Hippocampal formation (tissue), 2 donors: ENCODE data around the gene NANP.
"Not testable (repeated sequence)": the region's sequence is repeated elsewhere in the genome, so short reads cannot be mapped to it uniquely, and the experiment has no call there.

Experiments
- DNase-seq, 2 donors: peaks; one replicate each; lab custom pipeline; 2025; lab: John Stamatoyannopoulos, UW

Gene NANP

GRCh38 chr20:25606094-25606695 lies 17.6 kb downstream of the NANP start:
- no peak for DNase-seq

- DNase-seq: no peak
Observed at GRCh38 chr20:25605148-25605547, 18.7 kb downstream of the NANP start.

GRCh38 chr20:25604611-25605010 lies 19.2 kb downstream of the NANP start:
- no peak for DNase-seq

GRCh38 chr20:25602914-25603309 lies 20.9 kb downstream of the NANP start:
- DNase-seq: not testable (repeated sequence)

- DNase-seq: not testable (repeated sequence)
Observed at GRCh38 chr20:25602191-25602913, 21.5 kb downstream of the NANP start.

GRCh38 chr20:25601659-25602058 lies 22.2 kb downstream of the NANP start:
- DNase-seq: no peak

GRCh38 chr20:25600632-25601031 lies 23.2 kb downstream of the NANP start:
- no peak for DNase-seq

GRCh38 chr20:25592135-25592852 lies 31.5 kb downstream of the NANP start:
- DNase-seq: no peak

GRCh38 chr20:25590778-25591177 lies 33.0 kb downstream of the NANP start:
- DNase-seq: not testable (repeated sequence)

GRCh38 chr20:25588491-25588890 lies 35.3 kb downstream of the NANP start:
- no peak for DNase-seq

GRCh38 chr20:25587536-25587935 lies 36.3 kb downstream of the NANP start:
- no peak for DNase-seq

GRCh38 chr20:25586877-25587276 lies 36.9 kb downstream of the NANP start:
- no peak for DNase-seq

GRCh38 chr20:25584905-25585704 lies 38.7 kb downstream of the NANP start, which contains the start of gene NINL:
TSS of gene NINL (minus strand) at chr20:25585531. CDS start at chr20:25526587, 58,944 bp downstream.
- DNase-seq: peak in 1 of 2 donors; percentile 3

GRCh38 chr20:25583607-25584006 lies 40.2 kb downstream of the NANP start:
- not testable (repeated sequence) for DNase-seq

GRCh38 chr20:25580711-25581110 lies 43.1 kb downstream of the NANP start:
- no peak for DNase-seq

- DNase-seq: no peak
Observed at GRCh38 chr20:25579081-25579770, 44.6 kb downstream of the NANP start.

- DNase-seq: no peak
Observed at GRCh38 chr20:25576783-25577530, 46.9 kb downstream of the NANP start.

- DNase-seq: no peak
Observed at GRCh38 chr20:25574411-25574810, 49.4 kb downstream of the NANP start.

- no peak for DNase-seq
Observed at GRCh38 chr20:25573288-25574251, 50.2 kb downstream of the NANP start.
